Skin of body (tissue), 2 donors: ENCODE results near the gene MYO7B. TPM values are rescaled to one million over a fixed set of nuclear protein-coding genes. Genes with fewer than 3 reads are reported as not detected.

Source experiments
- DNase-seq: peaks from one replicate; lab custom pipeline; 2025; lab: John Stamatoyannopoulos, UW
- total RNA-seq: library from RNA; depleted of rRNA; stranded (reverse); fragments of >200 nt; gene quantifications from one replicate; pipeline ENCODE4 v1.2.3, GENCODE V29; 2014

Gene MYO7B
- total RNA-seq, 1 donor from 2014 or later = 0.49 TPM

- DNase-seq = no peak
These were observed 143.0 kb downstream of the MYO7B start for GRCh38 chr2:127678531-127678930.

- DNase-seq = no peak
These were observed 143.5 kb downstream of the MYO7B start for GRCh38 chr2:127678991-127679390.

GRCh38 chr2:127679680-127680361, 144.3 kb downstream of the MYO7B start:
- DNase-seq = no peak

GRCh38 chr2:127680706-127681287, 145.3 kb downstream of the MYO7B start:
- no peak for DNase-seq

- DNase-seq = no peak
These were observed 145.9 kb downstream of the MYO7B start for GRCh38 chr2:127681288-127681804.

- DNase-seq = no peak
These were observed 146.7 kb downstream of the MYO7B start for GRCh38 chr2:127681976-127682857.

- no peak for DNase-seq
These were observed 147.6 kb downstream of the MYO7B start for GRCh38 chr2:127683056-127683455.

GRCh38 chr2:127683757-127684156, 148.3 kb downstream of the MYO7B start:
- DNase-seq = no peak

- no peak for DNase-seq
These were observed 150.1 kb downstream of the MYO7B start for GRCh38 chr2:127685410-127686080.

Other genes with a start within 250 kb of the MYO7B start
- gene ERCC3, start 241.5 kb upstream of the MYO7B start, total RNA-seq = 30.6 TPM
- gene MAP3K2, start 147.7 kb upstream of the MYO7B start, total RNA-seq = 34.9 TPM
- 0.39 TPM for gene PROC, start 117.3 kb upstream of the MYO7B start, total RNA-seq
- gene IWS1, start 9.2 kb upstream of the MYO7B start, total RNA-seq = 36.2 TPM
- gene GPR17, start 110.5 kb downstream of the MYO7B start, total RNA-seq = 0.79 TPM
- 3.8 TPM for gene LIMS2, start 139.8 kb downstream of the MYO7B start, total RNA-seq
- gene SFT2D3, start 165.8 kb downstream of the MYO7B start, total RNA-seq = 5.6 TPM